B cell (primary cell): Measurements from ENCODE around the gene ABHD2. TPM values are rescaled to one million over a fixed set of nuclear protein-coding genes. Genes with fewer than 3 reads are reported as not detected.

Experiments
- ATAC-seq: fragments of 200-7000 bp; cut with Tn5 transposase; one replicate; pipeline ENCODE4 v1.10.0; 2021; ENCODE audit warnings: low read depth, mild to moderate bottlenecking, moderate number of reproducible peaks, moderate library complexity
- CTCF ChIA-PET: fragments of 350-600 bp; sonication (Branson Sonifier 250); formaldehyde crosslinking; loops from one replicate; lab custom pipeline; 2021; ENCODE audit warnings: antibody characterized with exemption, inconsistent platforms; lab: Charles Lee
- POLR2A ChIA-PET: fragments of 350-600 bp; sonication (Branson Sonifier 250); formaldehyde crosslinking; loops from one replicate; lab custom pipeline; 2021; ENCODE audit warnings: antibody characterized with exemption; lab: Charles Lee
- DNase-seq: peaks from one replicate; pipeline ENCODE4 v3.0.0; 2013
- H2AFZ ChIP-seq: 2 replicates; pipeline ENCODE4 v1.6.1; 2012; ENCODE audit warnings: mild to moderate bottlenecking, low read depth, low read length; ENCODE audit not compliant: insufficient read depth, poor library complexity, severe bottlenecking
- H3K27ac ChIP-seq, 2 donors: 1 replicate in 1 of 2; 2 replicates in 1 of 2; pipeline ENCODE4 v1.5.1; 2012 to 2013; ENCODE audit warnings: low read length in 2 of 2, mild to moderate bottlenecking in 2 of 2, moderate library complexity in 1 of 2
- H3K27me3 ChIP-seq, 4 experiments: fragments of 200-600 bp in 1 of 4; sonication (generic) in 1 of 4; replicated peaks in 1 of 4; 1 replicate in 2 of 4; 2 replicates in 2 of 4; pipeline versions ENCODE4 v1.6.1 to v1.7.0; 2013 to 2016; ENCODE audit warnings: low read length in 3 of 4, mild to moderate bottlenecking in 2 of 4, mixed read lengths in 1 of 4, moderate library complexity in 1 of 4; ENCODE audit not compliant: insufficient read depth in 4 of 4, control insufficient read depth in 3 of 4; ENCODE audit errors: control extremely low read depth in 1 of 4
- H3K36me3 ChIP-seq, 2 experiments: replicated peaks in 1 of 2; 1 replicate in 1 of 2; 2 replicates in 1 of 2; pipeline versions ENCODE4 v1.6.1 to v1.7.1; 2013; ENCODE audit warnings: low read length in 1 of 2; ENCODE audit not compliant: insufficient read depth in 2 of 2, control insufficient read depth in 1 of 2; ENCODE audit errors: control extremely low read depth in 1 of 2, extremely low read depth in 1 of 2
- H3K4me1 ChIP-seq, 2 donors: fragments of 200-600 bp in 1 of 2; sonication (generic) in 1 of 2; 1 replicate in 1 of 2; 2 replicates in 1 of 2; pipeline versions ENCODE4 v1.5.1 to v1.6.1; 2013 to 2017; ENCODE audit warnings: low read length in 2 of 2; ENCODE audit not compliant: control insufficient read depth in 2 of 2, insufficient read depth in 2 of 2
- H3K4me2 ChIP-seq: replicated peaks from 2 replicates; pipeline ENCODE3; 2012; ENCODE audit warnings: mild to moderate bottlenecking, low read depth, low read length; ENCODE audit not compliant: poor library complexity, severe bottlenecking
- H3K4me3 ChIP-seq, 5 experiments: fragments of 200-600 bp in 1 of 5; sonication (generic) in 1 of 5; 1 replicate in 3 of 5; 2 replicates in 2 of 5; pipeline versions ENCODE4 v1.5.1 to v1.7.0; 2011 to 2016; ENCODE audit warnings: low read length in 4 of 5, mild to moderate bottlenecking in 4 of 5, low read depth in 2 of 5, control low read depth in 1 of 5, moderate library complexity in 1 of 5; ENCODE audit not compliant: insufficient read depth in 1 of 5; ENCODE audit errors: control extremely low read depth in 1 of 5, extremely low read depth in 1 of 5
- H3K79me2 ChIP-seq: fragments of 200-600 bp; sonication (generic); one replicate; pipeline ENCODE4 v1.6.0; 2016; ENCODE audit warnings: low read length; ENCODE audit not compliant: control insufficient read depth, insufficient read depth
- H3K9ac ChIP-seq: fragments of 200-600 bp; sonication (generic); 2 replicates; pipeline ENCODE4 v1.6.1; 2017; ENCODE audit warnings: mild to moderate bottlenecking, low read length, moderate library complexity
- H3K9me3 ChIP-seq, 3 donors: one replicate each; pipeline versions ENCODE4 v1.6.1 to v1.7.1; 2013; ENCODE audit warnings: low read length in 2 of 3; ENCODE audit not compliant: control insufficient read depth in 2 of 3, insufficient read depth in 1 of 3; ENCODE audit errors: control extremely low read depth in 1 of 3
- H4K20me1 ChIP-seq: 2 replicates; pipeline ENCODE4 v1.6.0; 2012; ENCODE audit warnings: mild to moderate bottlenecking, low read length; ENCODE audit not compliant: insufficient read depth, control insufficient read depth, poor library complexity, severe bottlenecking
- H3K27ac Mint-ChIP-seq: one replicate; pipeline ENCODE4 v1.8.0; 2021; ENCODE audit warnings: mixed read lengths
- H3K27me3 Mint-ChIP-seq: one replicate; pipeline ENCODE4 v1.8.0; 2021; ENCODE audit warnings: mixed read lengths
- H3K4me1 Mint-ChIP-seq: one replicate; pipeline ENCODE4 v1.8.0; 2021; ENCODE audit warnings: mixed read lengths
- H3K4me3 Mint-ChIP-seq: one replicate; pipeline ENCODE4 v1.8.0; 2021; ENCODE audit warnings: mixed read lengths
- H3K9me3 Mint-ChIP-seq: one replicate; pipeline ENCODE4 v1.8.0; 2022; ENCODE audit warnings: mixed read lengths; ENCODE audit not compliant: insufficient read depth
- EZH2 ChIP-seq: IDR thresholded peaks from 2 replicates; pipeline ENCODE4 v1.6.1; 2012; ENCODE audit warnings: borderline replicate concordance, low read depth, mild to moderate bottlenecking, moderate library complexity, low read length; ENCODE audit not compliant: insufficient read depth, poor library complexity, severe bottlenecking
- WGBS: methylation state at CpG from one replicate; pipeline ENCODE4 v1.1.5; 2013; ENCODE audit warnings: missing lambda C conversion rate; ENCODE audit not compliant: insufficient coverage; 5-methylcytosine and 5-hydroxymethylcytosine counted together
- intact Hi-C: fragments of 100-400 bp; cut with micrococcal nuclease; formaldehyde crosslinking; loops from one replicate; pipeline ENCODE4 v1.10.0; 2022
- polyA plus RNA-seq: library from polyadenylated mRNA; depleted of rRNA; stranded (reverse); fragments of >200 nt; gene quantifications from 2 replicates; pipeline ENCODE4 v1.2.3, GENCODE V29; 2012
- total RNA-seq, 2 donors: library from RNA; stranded (reverse); fragments of 120-200 nt in 1 of 2; gene quantifications; 1 replicate in 1 of 2; 2 replicates in 1 of 2; pipeline versions ENCODE4 v1.2.3 to v1.2.4, GENCODE V29; 2013 to 2022
- TF ChIP-seq, protein P1 (sequence below): fragments of 200-600 bp; IDR thresholded peaks from one replicate; pipeline ENCODE4 v1.8.0; 2022; ENCODE audit warnings: antibody characterized with exemption, mild to moderate bottlenecking

Gene ABHD2
- total and polyA plus RNA-seq, 2 donors (not counting 1 experiment from before 2014, with no cell fraction given) = 7.1 to 45.8 TPM

DNA sequence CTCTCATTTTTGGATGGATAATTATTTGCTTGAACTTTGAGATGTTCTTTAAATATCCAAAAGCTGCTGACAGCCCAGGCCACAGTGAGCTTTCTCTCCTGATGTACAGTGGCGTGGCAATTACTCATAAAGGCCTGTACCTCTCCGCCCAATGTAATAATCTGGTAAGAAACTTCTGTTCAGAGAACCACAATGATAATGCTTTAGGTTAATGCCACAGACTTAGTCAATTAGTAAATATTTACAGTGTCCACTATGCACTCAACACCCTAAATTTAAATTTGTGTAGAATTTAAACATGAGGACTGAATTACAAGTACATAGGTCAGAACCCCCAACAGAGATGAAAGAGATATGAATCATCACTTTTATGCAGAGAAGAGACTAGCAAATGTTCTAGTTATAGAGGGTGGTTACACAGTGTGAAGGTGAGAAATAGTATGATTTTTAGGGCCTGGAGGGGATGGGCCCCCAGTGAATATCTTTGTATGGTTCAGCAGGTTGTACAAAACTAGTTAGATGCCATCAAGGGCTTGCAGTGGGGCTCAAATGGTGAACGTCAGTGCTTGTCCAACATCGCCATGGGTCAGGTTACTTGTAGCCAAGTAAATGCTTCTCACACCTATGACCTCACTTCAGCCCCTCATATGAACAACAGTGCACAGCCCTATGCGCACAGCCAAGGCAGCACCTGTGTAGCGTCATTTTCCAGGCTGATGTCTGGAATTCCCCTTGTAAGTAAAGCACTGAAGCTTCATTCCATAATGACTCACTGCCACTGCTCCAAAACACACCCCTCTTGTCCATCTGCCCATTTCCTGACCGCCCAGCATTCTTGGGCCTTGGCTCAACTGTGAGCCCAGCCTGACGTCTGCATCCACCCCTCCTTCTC lies 13.3 kb downstream of the ABHD2 start:
- ATAC-seq = no peak
- peaks cover 26% of the 10 kb centered on the region for H4K20me1 ChIP-seq
- H3K36me3 ChIP-seq = peaks cover 0 to 27% of the 10 kb centered on the region in 2 experiments
- no peak overlapping the region for H3K27ac Mint-ChIP-seq
- 94% methylated on average over 6 of the region's 8 CpGs for WGBS
- H3K4me1 Mint-ChIP-seq = no peaks in the 10 kb centered on the region
- H3K27ac ChIP-seq = no peak overlapping the region
- no peaks in the 10 kb centered on the region for H3K27me3 ChIP-seq
- no peak overlapping the region for H3K9ac ChIP-seq
- H3K9me3 ChIP-seq = no peaks in the 10 kb centered on the region
- H3K4me2 ChIP-seq = no peak overlapping the region
- H3K27me3 Mint-ChIP-seq = no peaks in the 10 kb centered on the region
- intact Hi-C loops = no loop called here
- H3K4me3 Mint-ChIP-seq = no peak overlapping the region
- H3K9me3 Mint-ChIP-seq = no peaks in the 10 kb centered on the region
- H3K4me1 ChIP-seq = no peaks in the 10 kb centered on the region
- peaks cover 63% of the 10 kb centered on the region for H3K79me2 ChIP-seq
- ChIA-PET POLR2A (no interaction called here), CTCF (interaction anchor here (1.4 kb wide), 1 partner anchor 10 kb away, joined by 3 read pairs; no protein-coding TSS in a partner anchor)
- no peak overlapping the region for H2AFZ ChIP-seq
- no peak for DNase-seq
- H3K4me3 ChIP-seq = no peak overlapping the region
- TF ChIP-seq EZH2 = no peak
- TF ChIP-seq, protein P1, sequence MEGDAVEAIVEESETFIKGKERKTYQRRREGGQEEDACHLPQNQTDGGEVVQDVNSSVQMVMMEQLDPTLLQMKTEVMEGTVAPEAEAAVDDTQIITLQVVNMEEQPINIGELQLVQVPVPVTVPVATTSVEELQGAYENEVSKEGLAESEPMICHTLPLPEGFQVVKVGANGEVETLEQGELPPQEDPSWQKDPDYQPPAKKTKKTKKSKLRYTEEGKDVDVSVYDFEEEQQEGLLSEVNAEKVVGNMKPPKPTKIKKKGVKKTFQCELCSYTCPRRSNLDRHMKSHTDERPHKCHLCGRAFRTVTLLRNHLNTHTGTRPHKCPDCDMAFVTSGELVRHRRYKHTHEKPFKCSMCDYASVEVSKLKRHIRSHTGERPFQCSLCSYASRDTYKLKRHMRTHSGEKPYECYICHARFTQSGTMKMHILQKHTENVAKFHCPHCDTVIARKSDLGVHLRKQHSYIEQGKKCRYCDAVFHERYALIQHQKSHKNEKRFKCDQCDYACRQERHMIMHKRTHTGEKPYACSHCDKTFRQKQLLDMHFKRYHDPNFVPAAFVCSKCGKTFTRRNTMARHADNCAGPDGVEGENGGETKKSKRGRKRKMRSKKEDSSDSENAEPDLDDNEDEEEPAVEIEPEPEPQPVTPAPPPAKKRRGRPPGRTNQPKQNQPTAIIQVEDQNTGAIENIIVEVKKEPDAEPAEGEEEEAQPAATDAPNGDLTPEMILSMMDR = no peak
